OCI-LY3 (cell line): ENCODE results near the gene ZNG1C.
"Not testable (repeated sequence)": the region's sequence is repeated elsewhere in the genome, so short reads cannot be mapped to it uniquely, and the experiment has no call there.

Experiments
- CTCF ChIP-seq: fragments of 200-600, 300-600 bp; sonication (generic); IDR thresholded peaks from 2 replicates; pipeline ENCODE4 v1.5.1; 2014; ENCODE audit warnings: antibody characterized with exemption, low read length, low read depth
- EZH2phosphoT487 ChIP-seq: fragments of 200-600 bp; shearing (Covaris generic); IDR thresholded peaks from 2 replicates; pipeline ENCODE4 v1.6.1; 2018; ENCODE audit warnings: antibody characterized with exemption, mixed run types, low read depth

- not testable (repeated sequence) for TF ChIP-seq CTCF, EZH2phosphoT487
Measured at GRCh38 chr9:68338000-68338399, 96.2 kb downstream of the ZNG1C start.
